Lung microvascular endothelial cell (primary cell): Measurements from ENCODE around the gene MSRB2. TPM values are rescaled to one million over a fixed set of nuclear protein-coding genes. Genes with fewer than 3 reads are reported as not detected.
A peak's percentile ranks its signal among the peaks of the same experiment; 100 is the strongest.

Experiments used
- DNase-seq, 2 donors: peaks; one replicate each; pipeline versions ENCODE4 v3.0.0 to v3.0.0-alpha.2; 2010; ENCODE audit warnings: low read depth in 2 of 2
- total RNA-seq: library from RNA; depleted of rRNA; stranded (reverse); fragments of >200 nt; gene quantifications from 2 replicates; pipeline ENCODE4 v1.2.1, GENCODE V29; 2014

MSRB2 gene
- total RNA-seq, 1 donor from 2014 or later, result 10.3 TPM

DNA sequence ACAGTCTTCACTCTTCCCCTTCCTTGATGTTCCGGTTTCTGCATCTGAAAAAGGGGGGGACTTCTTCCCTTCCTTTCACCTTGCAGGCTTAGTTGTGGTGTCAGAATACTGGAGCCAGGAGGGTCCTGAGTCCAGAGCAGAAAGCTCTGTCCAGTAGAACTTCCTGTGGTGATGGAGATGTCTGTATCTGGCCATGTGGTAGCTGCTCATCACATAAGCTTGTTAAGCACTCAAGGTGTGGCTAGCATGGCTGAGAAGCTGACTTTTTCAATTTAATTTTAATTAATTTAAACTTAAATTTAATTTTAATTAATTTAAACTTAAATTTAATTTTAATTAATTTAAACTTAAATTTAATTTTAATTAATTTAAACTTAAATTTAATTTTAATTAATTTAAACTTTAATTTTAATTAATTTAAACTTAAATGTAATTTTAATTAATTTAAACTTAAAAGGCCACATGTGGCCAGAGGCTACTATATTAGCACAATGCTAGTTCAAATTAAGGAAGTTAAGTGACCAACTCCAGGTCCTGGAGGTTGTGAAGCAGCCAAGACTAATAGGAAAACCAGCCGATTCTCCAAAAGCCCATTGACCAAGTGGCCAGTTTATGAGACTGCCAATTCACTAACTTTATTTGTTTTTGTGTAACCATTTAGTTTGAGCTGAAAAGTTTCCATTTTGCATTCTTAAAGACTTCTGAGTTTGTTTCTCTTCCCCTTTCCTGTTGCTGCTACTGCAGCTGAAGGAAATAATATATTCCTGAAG is 16.3 kb downstream of the MSRB2 start:
- no peak for DNase-seq

DNA sequence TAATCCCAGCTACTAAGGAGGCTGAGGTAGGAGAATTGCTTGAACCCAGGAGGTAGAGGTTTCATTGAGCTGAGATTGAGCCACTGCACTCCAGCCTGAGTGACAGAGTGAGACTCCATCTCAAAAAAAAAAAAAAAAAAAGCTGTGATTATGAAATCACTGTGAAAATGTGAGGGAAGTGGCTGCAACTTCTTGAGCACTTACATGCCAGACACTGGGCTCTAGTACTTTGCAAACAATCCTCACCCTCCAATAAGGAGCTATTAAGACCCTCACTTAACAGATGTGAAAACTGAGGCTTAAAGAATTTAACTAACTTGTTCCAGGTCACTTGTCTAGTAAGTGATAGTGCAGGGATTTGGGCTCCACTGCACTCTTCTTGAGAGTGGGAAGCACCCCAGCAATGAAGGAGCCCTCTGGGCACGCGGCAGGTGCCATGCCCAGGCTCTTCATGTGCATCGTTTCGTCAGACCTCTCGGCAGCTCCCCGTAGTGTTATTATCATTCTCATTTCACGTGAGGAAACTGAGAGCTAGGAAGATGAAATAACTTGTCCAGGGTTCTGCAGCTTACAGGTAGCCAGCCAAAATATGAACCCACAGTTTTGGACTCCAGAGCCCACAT is 19.0 kb downstream of the MSRB2 start:
- no peak for DNase-seq

DNA sequence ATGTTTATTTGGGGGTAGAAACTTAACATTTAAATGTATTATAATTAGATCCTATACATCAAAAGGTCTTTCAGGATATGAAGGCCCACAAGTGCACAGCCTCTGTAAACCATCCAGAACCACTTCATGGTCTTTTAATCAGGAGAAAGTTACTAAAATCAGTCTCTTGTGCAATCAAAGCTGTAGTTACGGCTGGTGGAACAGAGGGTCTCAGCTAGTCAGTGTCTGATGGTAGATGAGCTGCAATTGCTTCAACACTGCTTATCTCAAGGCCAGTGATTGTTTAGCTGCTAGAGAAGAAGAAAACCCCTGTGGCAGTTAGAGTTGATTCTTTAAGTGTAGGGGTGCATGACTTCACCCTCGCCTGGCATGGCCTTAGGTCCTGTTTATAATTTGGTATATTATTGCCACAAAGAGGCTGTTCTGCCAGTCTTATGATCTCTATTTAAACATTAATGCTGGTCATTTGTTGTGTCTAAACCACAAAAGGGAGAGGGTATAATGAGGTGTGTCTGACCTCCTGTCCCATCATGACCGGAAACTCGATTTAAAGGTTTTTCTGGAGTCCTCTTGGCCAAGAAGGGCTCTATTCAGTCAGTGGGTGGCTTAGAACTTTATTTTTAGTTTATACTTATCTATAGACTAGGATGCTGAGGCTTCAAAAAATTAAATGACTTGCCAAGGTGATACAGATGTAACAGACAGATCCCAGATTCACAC is 21.3 kb downstream of the MSRB2 start:
- DNase-seq, result no peak

DNA sequence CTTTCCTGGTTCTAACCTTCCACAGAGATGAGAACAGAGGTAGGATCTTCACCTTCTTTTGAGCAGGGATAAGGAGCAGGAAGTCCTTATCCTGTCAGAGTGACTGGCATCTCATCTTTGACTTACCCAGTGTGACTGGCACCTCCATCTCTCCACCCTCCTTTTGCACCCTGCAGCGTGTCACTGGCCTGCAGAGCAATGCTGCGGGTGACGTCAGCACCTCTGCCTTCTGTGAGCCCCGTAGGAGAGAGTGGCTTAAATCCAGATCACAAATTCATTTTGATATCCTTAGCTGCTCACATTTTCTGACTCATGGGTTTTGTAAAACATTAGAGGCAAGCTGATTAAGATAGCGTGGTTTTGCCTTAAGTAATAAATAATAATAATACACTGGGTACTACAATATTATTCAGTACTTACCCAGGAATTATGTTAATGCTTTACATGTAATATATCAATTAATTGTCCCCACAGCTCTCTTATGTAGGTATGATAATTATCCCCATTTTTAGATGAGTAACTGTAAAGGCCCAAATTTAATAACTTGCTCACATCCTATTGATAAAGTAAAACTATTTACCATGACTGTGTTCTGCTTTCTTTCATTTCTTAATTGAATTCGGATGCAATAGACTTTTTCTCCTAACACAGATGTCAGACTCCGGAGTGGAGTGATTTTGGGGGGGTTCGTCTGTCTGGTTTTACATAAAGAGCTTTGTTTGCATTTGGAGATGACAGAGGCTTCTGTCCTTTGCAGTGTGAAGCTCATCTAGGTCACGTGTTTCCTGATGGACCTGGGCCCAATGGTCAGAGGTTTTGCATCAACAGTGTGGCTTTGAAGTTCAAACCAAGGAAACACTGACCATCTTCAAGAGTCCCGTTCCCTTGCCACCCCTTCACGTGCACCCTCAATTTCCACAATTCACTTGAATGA is 24.9 kb downstream of the MSRB2 start:
- DNase-seq, result peak in 1 of 2 donors; percentile 9

DNA sequence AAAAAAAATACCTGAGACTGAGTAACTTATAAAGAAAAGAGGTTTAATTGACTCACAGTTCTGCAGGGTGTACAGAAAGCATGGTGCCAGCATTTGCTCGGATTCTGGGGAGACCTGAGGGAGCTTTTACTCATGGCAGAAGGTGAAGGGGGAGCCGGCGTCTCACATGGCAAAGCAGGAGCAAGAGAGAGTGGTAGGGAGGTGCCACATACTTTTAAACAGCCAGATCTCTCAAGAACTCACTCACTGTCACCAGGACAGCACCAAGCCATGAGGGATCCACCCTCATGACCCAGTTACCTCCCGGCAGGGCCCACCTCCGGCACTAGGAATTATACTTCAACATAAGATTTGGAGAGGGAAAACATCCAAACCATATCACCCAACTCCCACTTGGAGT is 25.8 kb downstream of the MSRB2 start:
- no peak for DNase-seq

DNA sequence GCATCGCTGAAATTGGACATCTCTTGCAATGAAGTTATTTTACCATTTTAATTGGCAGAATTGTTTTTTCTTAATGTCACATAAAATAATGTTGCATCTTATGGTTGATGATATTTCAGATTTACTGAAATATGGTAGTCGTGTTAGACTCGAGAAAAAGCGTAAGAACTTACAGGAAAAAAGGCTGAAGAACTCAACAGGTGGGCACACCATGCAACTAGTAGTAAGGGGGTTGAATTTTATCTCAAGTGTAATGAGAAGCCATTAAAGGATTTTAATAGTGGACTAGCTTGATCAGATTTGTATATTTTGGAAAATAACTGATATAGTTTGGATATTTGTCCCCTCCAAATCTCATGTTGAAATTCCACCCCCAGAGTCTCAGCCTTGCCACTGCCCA is 41.1 kb downstream of the MSRB2 start:
- no peak for DNase-seq

DNA sequence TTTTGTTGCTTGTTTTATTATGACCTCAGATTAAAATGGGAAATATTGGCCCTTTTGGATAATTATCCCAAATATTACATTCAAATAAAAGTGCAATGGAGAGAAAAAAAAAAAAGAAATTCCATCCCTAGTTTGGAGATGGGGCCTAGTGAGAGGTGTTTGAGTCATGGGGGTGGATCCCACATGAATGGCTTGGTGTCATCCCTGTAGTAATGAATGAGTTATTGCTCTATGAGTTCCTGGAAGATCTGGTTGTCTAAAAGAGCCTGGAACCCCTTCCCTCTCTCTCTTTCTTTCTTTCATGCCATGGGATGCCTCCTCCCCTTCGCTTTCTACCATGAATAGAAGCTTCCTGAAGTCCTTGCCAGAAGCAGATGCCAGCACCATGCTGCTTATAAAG is 44.3 kb downstream of the MSRB2 start:
- no peak for DNase-seq

DNA sequence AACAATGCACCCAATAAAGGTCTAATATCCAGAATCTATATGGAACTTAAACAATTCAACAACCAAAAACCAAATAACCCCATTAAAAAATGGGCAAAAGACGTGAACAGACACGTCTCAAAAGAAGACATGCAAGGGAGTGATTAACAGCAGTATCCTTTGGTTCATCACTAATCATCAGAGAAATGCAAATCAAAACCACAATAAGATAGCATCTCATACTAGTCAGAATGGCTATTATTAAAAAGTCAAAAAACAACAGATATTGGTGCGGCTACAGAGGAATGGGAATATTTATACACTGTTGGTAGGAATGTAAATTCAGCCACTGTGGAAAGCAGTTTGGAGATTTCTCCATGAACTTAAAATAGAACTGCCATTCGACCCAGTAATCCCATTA is 46.6 kb downstream of the MSRB2 start:
- DNase-seq, result no peak

DNA sequence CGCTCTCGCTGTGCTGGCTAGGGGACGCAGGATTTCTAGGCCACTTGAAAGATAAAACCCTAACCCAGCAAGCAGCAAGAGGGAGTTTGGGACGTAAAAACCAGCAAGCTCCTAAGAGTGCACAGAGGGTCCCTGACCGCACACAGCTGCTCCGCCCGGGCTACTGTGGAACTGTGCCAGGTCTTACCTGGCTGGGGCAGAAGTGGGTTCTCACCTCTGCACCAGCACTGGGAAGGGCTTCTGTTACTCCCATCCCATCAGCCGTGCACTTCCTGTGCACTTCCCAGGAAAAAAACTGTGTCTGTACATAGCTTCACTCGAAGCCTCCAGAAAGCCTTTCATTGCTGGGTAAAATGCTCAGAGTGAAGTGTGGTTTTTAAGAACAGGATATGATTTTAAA is 50.9 kb downstream of the MSRB2 start:
- no peak for DNase-seq

DNA sequence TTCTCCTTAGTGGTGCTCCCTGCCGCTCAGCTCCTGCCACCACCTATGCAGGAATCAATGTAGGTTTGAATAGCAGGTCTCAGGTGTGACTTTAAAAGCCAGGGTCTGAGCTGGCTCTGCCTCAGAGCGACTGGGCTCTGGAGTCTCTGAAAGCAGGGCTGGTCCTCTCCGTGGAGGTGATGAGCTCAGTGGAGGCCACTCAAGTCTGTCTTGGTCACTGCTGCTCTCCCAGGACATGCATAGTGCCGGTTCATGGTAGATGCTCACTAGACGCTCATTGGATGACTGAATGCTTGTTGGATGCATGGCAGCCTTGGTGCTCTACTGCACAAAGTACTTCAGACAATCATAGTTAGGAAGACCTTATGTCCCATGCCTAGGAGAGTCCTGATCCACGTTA is 51.7 kb downstream of the MSRB2 start:
- DNase-seq, result no peak

DNA sequence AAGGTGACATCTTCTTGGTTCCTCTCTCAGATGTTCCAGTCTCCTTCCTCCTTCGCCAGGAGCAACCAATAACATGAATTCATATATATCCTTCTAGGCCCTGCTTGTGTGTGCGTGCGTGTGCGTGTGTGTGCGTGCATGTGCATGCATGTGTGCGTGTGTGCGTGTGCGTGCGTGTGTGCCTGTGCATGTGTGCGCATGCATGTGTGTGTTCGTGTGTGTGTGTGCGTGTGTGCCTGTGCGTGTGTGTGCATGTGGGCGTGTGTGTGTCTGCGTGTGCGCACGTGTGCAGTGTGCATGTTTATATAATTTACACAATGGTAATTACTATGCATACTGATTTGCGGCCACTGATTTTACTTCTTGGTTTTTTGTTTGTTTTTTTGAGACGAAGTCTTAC is 52.8 kb downstream of the MSRB2 start:
- no peak for DNase-seq

DNA sequence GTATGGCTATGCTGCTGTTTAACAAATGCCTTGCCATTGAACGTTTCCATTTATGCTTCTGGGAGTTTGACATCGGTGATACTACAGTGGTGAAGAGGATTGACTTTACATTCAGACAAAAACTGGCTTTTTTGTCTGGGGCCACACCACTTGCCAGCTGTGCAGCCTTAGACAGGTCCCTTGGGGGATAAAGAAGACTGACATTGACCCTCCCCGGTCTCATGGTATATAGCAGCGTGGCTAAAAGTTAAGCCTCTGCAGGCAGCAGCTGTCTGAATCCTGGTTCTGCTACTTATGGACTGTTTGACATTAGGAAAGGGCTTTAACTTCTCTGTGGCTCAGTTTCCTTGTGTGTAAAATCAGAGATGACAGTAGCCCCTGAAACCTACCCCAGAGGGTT is 54.7 kb downstream of the MSRB2 start:
- DNase-seq, result no peak

DNA sequence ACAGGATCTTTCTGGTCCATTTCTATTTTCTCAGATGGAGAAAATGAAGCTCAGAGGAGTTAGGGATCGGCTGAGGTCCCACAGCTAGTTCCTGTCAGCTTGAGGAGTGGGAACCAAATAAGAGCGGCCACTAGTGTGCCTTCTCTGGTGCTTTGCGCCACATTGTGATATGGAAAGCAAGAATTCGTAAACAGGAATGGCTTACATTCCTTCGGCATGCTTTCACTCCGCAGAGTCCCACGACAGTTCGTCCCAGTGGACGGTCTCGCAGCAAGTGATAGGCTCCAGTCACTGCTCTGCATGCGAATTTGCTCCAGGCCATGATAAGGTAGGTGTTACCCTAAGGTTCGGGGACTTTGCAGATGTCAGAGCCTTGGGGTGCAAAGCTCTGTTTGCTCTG is 55.2 kb downstream of the MSRB2 start:
- DNase-seq, result no peak

DNA sequence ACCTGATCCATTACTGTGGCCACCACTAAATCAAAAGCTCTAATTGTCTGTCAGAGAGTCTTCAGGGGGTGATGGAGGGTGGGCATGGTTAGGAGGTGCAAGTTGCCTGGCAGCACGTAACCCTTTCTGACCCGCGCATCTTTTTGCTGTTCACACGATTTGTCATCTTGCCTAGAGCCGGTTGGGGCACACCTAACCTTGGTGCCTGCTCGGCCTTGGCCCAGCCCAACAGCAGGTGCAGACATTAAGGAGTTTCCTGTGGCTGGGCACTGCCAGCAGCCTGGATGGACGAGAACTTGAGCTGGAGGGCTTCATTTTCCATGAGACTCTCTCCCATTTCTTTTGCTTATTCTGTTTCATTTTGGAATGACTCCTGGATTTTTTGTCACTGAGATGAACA is 55.7 kb downstream of the MSRB2 start:
- no peak for DNase-seq

DNA sequence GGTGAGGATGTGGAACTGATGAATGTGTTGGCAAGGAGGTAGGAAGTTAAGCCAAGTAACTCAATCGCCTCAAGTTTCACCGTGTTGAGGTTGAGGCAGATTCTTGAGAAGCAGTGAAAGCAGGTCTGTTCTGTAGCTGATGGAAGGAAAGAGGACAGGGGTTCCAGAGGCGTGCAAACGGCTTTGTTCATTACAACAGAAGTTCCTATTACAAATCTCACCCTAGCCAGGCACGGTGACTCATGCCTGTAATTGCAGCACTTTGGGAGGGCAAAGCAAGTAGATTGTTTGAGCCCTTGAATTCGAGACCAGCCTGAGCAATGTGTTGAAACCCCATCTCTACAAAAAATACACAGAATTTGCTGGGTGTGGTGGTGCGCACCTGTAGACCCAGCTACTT is 59.8 kb downstream of the MSRB2 start:
- no peak for DNase-seq

DNA sequence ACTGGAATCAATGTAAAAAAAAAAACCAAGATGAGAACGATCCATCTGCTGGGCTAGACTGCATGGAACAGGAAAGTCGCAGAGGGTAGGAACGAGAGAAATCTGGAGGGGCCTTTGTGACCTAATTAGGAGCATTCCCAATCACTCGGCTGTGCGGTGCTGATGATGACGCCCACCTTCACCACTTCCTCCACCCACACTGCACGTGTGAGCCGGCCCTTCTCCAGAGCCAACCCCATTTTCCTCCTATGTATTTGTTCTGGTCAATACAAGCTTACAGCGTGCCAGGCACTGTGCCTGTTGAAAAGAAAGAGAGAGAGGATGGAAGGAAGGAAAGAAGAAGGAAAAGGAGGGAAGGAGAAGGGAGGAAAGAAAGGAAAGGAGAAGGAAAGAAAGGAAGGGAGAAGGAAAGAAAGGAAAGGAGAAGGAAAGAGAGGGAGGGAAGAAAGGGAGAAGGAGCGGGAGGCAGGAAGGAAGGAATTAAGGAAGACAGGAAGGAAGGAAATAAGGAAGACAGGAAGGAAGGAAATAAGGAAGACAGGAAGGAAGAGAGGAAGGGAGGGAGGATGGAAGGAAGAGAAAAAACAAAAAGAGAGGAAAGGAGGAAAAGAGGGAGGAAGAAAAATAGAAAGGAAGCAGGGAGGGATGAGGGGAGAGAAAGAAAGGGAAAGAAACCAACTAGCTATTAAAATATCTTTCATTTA is 61.2 kb downstream of the MSRB2 start:
- no peak for DNase-seq

DNA sequence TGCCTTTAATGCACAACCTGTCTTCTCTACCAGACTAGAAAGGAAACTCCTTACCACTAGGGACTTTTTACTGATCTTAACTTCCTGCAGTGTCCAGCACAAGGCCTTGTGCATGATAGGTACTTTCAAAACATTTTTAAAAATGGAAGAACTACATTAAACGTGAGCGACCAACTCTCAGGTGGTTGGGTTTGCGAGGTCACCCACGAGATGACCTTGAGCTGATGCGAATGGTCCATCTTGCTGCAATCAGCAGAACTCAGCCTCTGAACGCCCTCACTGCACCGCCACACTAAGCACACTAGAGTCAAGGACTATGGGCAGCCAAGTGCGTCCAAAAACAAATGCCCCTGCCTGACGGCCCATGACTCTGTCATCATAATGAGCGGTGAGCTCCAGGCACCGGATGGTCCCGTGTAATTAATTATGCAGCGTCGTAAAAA is 61.9 kb downstream of the MSRB2 start:
- no peak for DNase-seq

DNA sequence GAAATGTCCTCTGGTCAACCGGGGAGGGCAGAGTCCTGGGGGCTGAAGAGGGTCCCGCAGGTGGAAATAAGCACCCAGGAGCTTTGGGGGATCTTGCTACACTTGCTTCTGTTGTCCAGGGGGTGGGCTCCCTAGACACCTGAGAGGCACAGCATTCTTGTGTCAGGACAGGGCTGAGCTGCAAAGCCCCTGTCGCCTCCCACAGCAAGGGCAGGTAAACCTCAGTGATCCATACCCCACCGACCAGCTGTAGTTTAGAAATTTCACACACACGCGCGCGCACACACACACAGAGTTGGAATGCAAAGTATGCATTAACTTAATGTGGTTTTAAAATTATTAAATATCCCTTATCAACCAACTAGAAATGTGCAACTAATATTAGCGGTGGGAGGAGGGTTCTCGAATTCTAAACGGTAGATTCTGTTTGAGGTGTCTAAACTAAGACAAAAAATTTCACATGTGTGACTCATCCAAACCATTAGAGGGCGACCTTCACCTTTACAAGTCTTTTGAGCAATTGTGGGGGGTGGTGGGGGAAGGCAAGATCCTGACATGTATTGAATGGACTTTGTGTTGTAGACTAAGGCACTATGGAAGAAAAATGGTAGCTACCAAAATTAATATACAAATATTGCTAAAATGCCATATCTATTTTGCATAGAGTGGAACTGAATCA is 62.5 kb downstream of the MSRB2 start:
- peak; percentile 42 to 47 for DNase-seq

DNA sequence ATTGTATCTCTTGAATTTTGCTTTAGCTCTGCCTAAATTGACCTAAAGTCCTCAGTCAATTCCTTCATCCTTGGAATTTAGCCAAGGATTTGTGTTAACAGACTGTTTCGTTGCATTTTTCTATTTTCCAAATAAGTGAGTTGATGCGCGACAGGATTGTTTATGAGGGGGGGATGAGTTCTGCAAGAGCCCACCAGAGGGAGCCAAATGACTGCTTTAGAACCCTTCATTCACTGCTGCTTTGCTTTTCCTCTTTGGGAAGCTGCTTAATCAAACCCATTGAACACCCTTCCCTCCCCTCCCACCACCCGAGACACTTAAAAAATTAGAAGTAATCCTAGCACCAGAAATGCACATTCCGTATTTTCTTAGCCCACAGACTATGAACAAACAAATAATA is 63.0 kb downstream of the MSRB2 start:
- DNase-seq, result peak; percentile 67 to 76

DNA sequence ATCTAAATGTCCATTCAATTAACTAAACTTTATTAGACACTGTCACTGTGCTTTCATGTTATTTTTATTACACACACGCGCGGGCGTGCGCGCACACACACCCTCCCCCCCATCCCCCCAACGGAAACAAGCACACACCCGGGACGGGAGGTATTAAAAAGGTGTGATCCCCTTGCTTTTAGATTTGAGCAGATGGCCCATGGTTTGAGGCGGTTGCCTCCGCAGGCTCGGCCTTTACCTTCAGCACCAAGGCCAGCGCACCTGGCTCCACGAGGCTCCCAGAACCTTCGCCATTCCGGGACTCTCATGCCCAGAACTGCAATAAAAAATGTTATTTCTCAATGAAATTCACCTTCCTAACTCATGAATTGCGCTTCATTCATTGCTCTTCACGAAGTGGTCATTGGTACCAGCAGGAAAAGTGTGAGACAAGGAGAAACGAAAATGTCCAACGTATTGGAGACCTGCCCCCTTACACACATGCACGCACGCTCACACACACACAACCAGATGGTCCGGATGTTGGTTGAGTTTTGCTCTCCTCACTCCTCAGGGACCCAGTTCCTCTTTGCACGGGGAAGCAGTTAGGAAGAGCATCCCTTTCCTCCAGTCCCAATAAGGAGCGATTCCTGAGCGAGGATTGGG is 76.0 kb downstream of the MSRB2 start:
- peak; percentile 51 to 64 for DNase-seq
